BE2C (cell line): ENCODE data around the gene ZNF230.
A peak's percentile ranks its signal among the peaks of the same experiment; 100 is the strongest.

Source experiments
- DNase-seq: peaks from one replicate; pipeline ENCODE4 v3.0.0-alpha.2; 2020
- H3K27me3 ChIP-seq: fragments of 250-450 bp; sonication (Bioruptor Pico); 2 replicates; pipeline ENCODE4 v1.5.1; 2020; ENCODE audit warnings: mild to moderate bottlenecking
- H3K36me3 ChIP-seq: fragments of 250-450 bp; sonication (Bioruptor Pico); 2 replicates; pipeline ENCODE4 v1.5.1; 2020; ENCODE audit warnings: mild to moderate bottlenecking
- H3K4me1 ChIP-seq: fragments of 250-450 bp; sonication (Bioruptor Pico); 2 replicates; pipeline ENCODE4 v1.5.1; 2020
- H3K4me3 ChIP-seq: 2 replicates; pipeline ENCODE4 v1.5.1; 2011; ENCODE audit warnings: low read depth, low read length
- H3K9me3 ChIP-seq: fragments of 250-450 bp; sonication (Bioruptor Pico); 2 replicates; pipeline ENCODE4 v1.5.1; 2020
- CTCF ChIP-seq: IDR thresholded peaks from 2 replicates; pipeline ENCODE4 v1.5.1; 2012; ENCODE audit warnings: mild to moderate bottlenecking, low read depth, low read length

ZNF230 gene

GRCh38 chr19:44050740-44051649 lies 48.2 kb downstream of the ZNF230 start:
- peaks cover 3% of the 10 kb centered on the region; the same call in 1 of the 2 replicates for H3K36me3 ChIP-seq
- H3K4me3 ChIP-seq: peak overlapping the region; percentile 82
- H3K9me3 ChIP-seq: no peaks in the 10 kb centered on the region
- H3K27me3 ChIP-seq: peaks cover 6% of the 10 kb centered on the region
- no peak for DNase-seq
- H3K4me1 ChIP-seq: no peaks in the 10 kb centered on the region
- no peak for TF ChIP-seq CTCF

GRCh38 chr19:44051650-44052402 lies 49.1 kb downstream of the ZNF230 start, which contains the start of gene ZNF223:
ZNF223 (plus strand) TSS chr19:44052036; CDS start chr19:44055177, 3,141 bp downstream.
- Histone ChIP-seq H3K4me1 (no peaks in the 10 kb centered on the region), H3K4me3 (peak within 1 kb of the TSS; percentile 82), H3K9me3 (no peaks in the 10 kb centered on the region), H3K27me3 (peaks cover 6% of the 10 kb centered on the region), H3K36me3 (peaks cover 3% of the 10 kb centered on the region; the same call in 1 of the 2 replicates)
- TF ChIP-seq CTCF: no peak
- DNase-seq: peak; percentile 92

- DNase-seq: no peak
Measured at GRCh38 chr19:44055870-44056269, 53.1 kb downstream of the ZNF230 start.

GRCh38 chr19:44059229-44059628 lies 56.5 kb downstream of the ZNF230 start:
- no peaks in the 10 kb centered on the region for H3K9me3 ChIP-seq
- DNase-seq: no peak
- H3K4me3 ChIP-seq: no peak overlapping the region
- no peaks in the 10 kb centered on the region for H3K4me1 ChIP-seq
- no peak for TF ChIP-seq CTCF
- peaks cover 6% of the 10 kb centered on the region for H3K36me3 ChIP-seq
- no peaks in the 10 kb centered on the region for H3K27me3 ChIP-seq

More at GRCh38 chr19:44055870-44056269, 53.1 kb downstream of the ZNF230 start:
- Histone ChIP-seq H3K36me3 (peaks cover 6% of the 10 kb centered on the region), H3K27me3 (no peaks in the 10 kb centered on the region), H3K4me3 (no peak overlapping the region), H3K9me3 (no peaks in the 10 kb centered on the region), H3K4me1 (no peaks in the 10 kb centered on the region)
- no peak for TF ChIP-seq CTCF

- H3K36me3 ChIP-seq: peaks cover 7% of the 10 kb centered on the region
- DNase-seq: no peak
- H3K27me3 ChIP-seq: no peaks in the 10 kb centered on the region
- no peaks in the 10 kb centered on the region for H3K4me1 ChIP-seq
- H3K9me3 ChIP-seq: no peaks in the 10 kb centered on the region
- no peak for TF ChIP-seq CTCF
- no peak overlapping the region for H3K4me3 ChIP-seq
Measured at GRCh38 chr19:44061038-44061437, 58.3 kb downstream of the ZNF230 start.
